Activated naive CD4-positive, alpha-beta T cell treated with anti-CD3 and anti-CD28 coated beads for 36 hours (primary cell): ENCODE measurements around the gene HEXD. TPM values are rescaled to one million over a fixed set of nuclear protein-coding genes. Genes with fewer than 3 reads are reported as not detected.
"Not testable (repeated sequence)": the region's sequence is repeated elsewhere in the genome, so short reads cannot be mapped to it uniquely, and the experiment has no call there.

Experiments used
- CTCF ChIA-PET: fragments of 350-600 bp; sonication (Branson Sonifier 250); formaldehyde crosslinking; loops from one replicate; lab custom pipeline; 2021; ENCODE audit warnings: antibody characterized with exemption; lab: Charles Lee
- DNase-seq: peaks from one replicate; pipeline ENCODE4 v3.0.0-alpha.2; 2020
- H3K27ac Mint-ChIP-seq: one replicate; pipeline ENCODE4 v1.8.0; 2021; ENCODE audit warnings: mild to moderate bottlenecking, mixed read lengths
- H3K27me3 Mint-ChIP-seq: one replicate; pipeline ENCODE4 v1.8.0; 2021; ENCODE audit warnings: low read depth, mixed read lengths
- H3K36me3 Mint-ChIP-seq: one replicate; pipeline ENCODE4 v1.8.0; 2021; ENCODE audit warnings: low read depth, mixed read lengths
- H3K4me1 Mint-ChIP-seq: one replicate; pipeline ENCODE4 v1.8.0; 2021; ENCODE audit warnings: low read depth, mixed read lengths
- H3K4me3 Mint-ChIP-seq: one replicate; pipeline ENCODE4 v1.8.0; 2021; ENCODE audit warnings: mild to moderate bottlenecking, moderate library complexity, mixed read lengths
- H3K9me3 Mint-ChIP-seq: one replicate; pipeline ENCODE4 v1.8.0; 2021; ENCODE audit warnings: mixed read lengths
- intact Hi-C: fragments of 100-400 bp; cut with micrococcal nuclease; formaldehyde crosslinking; loops from one replicate; pipeline ENCODE4 v1.15.1; 2023
- total RNA-seq, 2 experiments: library from RNA; stranded (reverse); gene quantifications; one replicate each; pipeline ENCODE4 v1.2.3, GENCODE V29; 2021

The HEXD gene
- total RNA-seq, 2 experiments from 2014 or later, result 22.4 to 26.3 TPM

GRCh38 chr17:82406131-82406671 lies 11.9 kb upstream of the HEXD start:
- Mint-ChIP-seq H3K9me3 (no peaks in the 10 kb centered on the region), H3K4me3 (no peak overlapping the region), H3K4me1 (peaks cover 7% of the 10 kb centered on the region), H3K27ac (no peak overlapping the region), H3K36me3 (peaks cover 23% of the 10 kb centered on the region), H3K27me3 (no peaks in the 10 kb centered on the region)
- intact Hi-C loops, result no loop called here
- DNase-seq, result no peak
- CTCF ChIA-PET, result interaction anchor here (1.6 kb wide), 1 partner anchor 56 kb away, joined by 3 read pairs; no protein-coding TSS in a partner anchor

GRCh38 chr17:82407255-82407654 lies 10.9 kb upstream of the HEXD start:
- DNase-seq, result no peak
- Mint-ChIP-seq H3K27me3 (no peaks in the 10 kb centered on the region), H3K4me3 (no peak overlapping the region), H3K36me3 (peaks cover 18% of the 10 kb centered on the region), H3K9me3 (no peaks in the 10 kb centered on the region), H3K4me1 (no peaks in the 10 kb centered on the region), H3K27ac (no peak overlapping the region)
- intact Hi-C loops, result no loop called here
- CTCF ChIA-PET, result interaction anchor here (1.0 to 1.6 kb wide), 2 partner anchors 11 to 57 kb away, joined by 3 read pairs; partner anchors contain the start of gene HEXD

GRCh38 chr17:82408288-82408937 lies 9.7 kb upstream of the HEXD start:
- CTCF ChIA-PET, result no interaction called here
- Mint-ChIP-seq H3K9me3 (no peaks in the 10 kb centered on the region), H3K36me3 (peaks cover 15% of the 10 kb centered on the region), H3K4me3 (no peak overlapping the region), H3K4me1 (no peaks in the 10 kb centered on the region), H3K27me3 (no peaks in the 10 kb centered on the region), H3K27ac (no peak overlapping the region)
- no peak for DNase-seq
- intact Hi-C loops, result no loop called here

GRCh38 chr17:82408938-82409318 lies 9.2 kb upstream of the HEXD start:
- Mint-ChIP-seq H3K4me3 (no peak overlapping the region), H3K27me3 (no peaks in the 10 kb centered on the region), H3K4me1 (no peaks in the 10 kb centered on the region), H3K27ac (no peak overlapping the region), H3K36me3 (peaks cover 12% of the 10 kb centered on the region), H3K9me3 (no peaks in the 10 kb centered on the region)
- CTCF ChIA-PET, result no interaction called here
- DNase-seq, result no peak
- intact Hi-C loops, result no loop called here

GRCh38 chr17:82410014-82410716 lies 8.0 kb upstream of the HEXD start:
- peaks cover 7% of the 10 kb centered on the region for H3K4me1 Mint-ChIP-seq
- no peaks in the 10 kb centered on the region for H3K9me3 Mint-ChIP-seq
- no peak overlapping the region for H3K4me3 Mint-ChIP-seq
- CTCF ChIA-PET, result interaction anchor here (0.6 to 0.9 kb wide), 4 partner anchors 15 to 256 kb away, joined by 3 to 6 read pairs (median 5); no protein-coding TSS in a partner anchor
- intact Hi-C loops, result no loop called here
- no peaks in the 10 kb centered on the region for H3K27me3 Mint-ChIP-seq
- no peak for DNase-seq
- H3K36me3 Mint-ChIP-seq, result peaks cover 13% of the 10 kb centered on the region
- H3K27ac Mint-ChIP-seq, result no peak overlapping the region

- Mint-ChIP-seq H3K27me3 (no peaks in the 10 kb centered on the region), H3K36me3 (peaks cover 12% of the 10 kb centered on the region), H3K4me3 (no peak overlapping the region), H3K4me1 (peaks cover 14% of the 10 kb centered on the region), H3K27ac (no peak overlapping the region), H3K9me3 (no peaks in the 10 kb centered on the region)
- intact Hi-C loops, result no loop called here
- CTCF ChIA-PET, result no interaction called here
- no peak for DNase-seq
Measured at GRCh38 chr17:82411396-82412053, 6.6 kb upstream of the HEXD start.

- H3K27ac Mint-ChIP-seq, H3K9me3 Mint-ChIP-seq, H3K4me3 Mint-ChIP-seq, DNase-seq, H3K27me3 Mint-ChIP-seq, CTCF ChIA-PET, intact Hi-C loops: not testable (repeated sequence)
- H3K4me1 Mint-ChIP-seq, result peaks cover 14% of the 10 kb centered on the region
- H3K36me3 Mint-ChIP-seq, result peaks cover 12% of the 10 kb centered on the region
Measured at GRCh38 chr17:82412081-82412480, 6.1 kb upstream of the HEXD start.

GRCh38 chr17:82412535-82413520 lies 5.3 kb upstream of the HEXD start:
- no peak for DNase-seq
- intact Hi-C loops, result no loop called here
- CTCF ChIA-PET, result no interaction called here

GRCh38 chr17:82414548-82415281 lies 3.4 kb upstream of the HEXD start:
- Mint-ChIP-seq H3K27me3 (no peaks in the 10 kb centered on the region), H3K27ac (no peak overlapping the region), H3K9me3 (no peaks in the 10 kb centered on the region), H3K4me1 (peaks cover 24% of the 10 kb centered on the region), H3K36me3 (peaks cover 7% of the 10 kb centered on the region), H3K4me3 (no peak overlapping the region)
- intact Hi-C loops, result loop anchor here (1.0 kb wide), 3 partner anchors 62 to 384 kb away; no protein-coding TSS in a partner anchor
- peak; percentile 89 for DNase-seq
- CTCF ChIA-PET, result interaction anchor here (0.6 to 2.2 kb wide), 7 partner anchors 12 to 118 kb away, joined by 3 to 5 read pairs (median 3); no protein-coding TSS in a partner anchor

More at GRCh38 chr17:82412535-82413520, 5.3 kb upstream of the HEXD start:
- peaks cover 10% of the 10 kb centered on the region for H3K36me3 Mint-ChIP-seq
- no peak overlapping the region for H3K27ac Mint-ChIP-seq
- H3K9me3 Mint-ChIP-seq, result no peaks in the 10 kb centered on the region
- no peaks in the 10 kb centered on the region for H3K27me3 Mint-ChIP-seq
- no peak overlapping the region for H3K4me3 Mint-ChIP-seq
- H3K4me1 Mint-ChIP-seq, result peaks cover 17% of the 10 kb centered on the region

GRCh38 chr17:82415336-82415735 lies 2.8 kb upstream of the HEXD start:
- intact Hi-C loops, result no loop called here
- Mint-ChIP-seq H3K27me3 (no peaks in the 10 kb centered on the region), H3K27ac (no peak overlapping the region), H3K4me1 (peaks cover 30% of the 10 kb centered on the region), H3K4me3 (no peak overlapping the region), H3K36me3 (peaks cover 8% of the 10 kb centered on the region), H3K9me3 (no peaks in the 10 kb centered on the region)
- DNase-seq, result no peak
- CTCF ChIA-PET, result interaction anchor here (0.6 to 2.2 kb wide), 3 partner anchors 12 to 66 kb away, joined by 3 to 5 read pairs (median 4); no protein-coding TSS in a partner anchor

- CTCF ChIA-PET, result interaction anchor here (2.1 to 2.2 kb wide), 2 partner anchors 63 to 65 kb away, joined by 5 to 19 read pairs; no protein-coding TSS in a partner anchor
Measured at GRCh38 chr17:82415786-82416185, 2.4 kb upstream of the HEXD start.

More at GRCh38 chr17:82415786-82416185, 2.4 kb upstream of the HEXD start:
- Mint-ChIP-seq H3K36me3 (peaks cover 8% of the 10 kb centered on the region), H3K4me1 (peaks cover 30% of the 10 kb centered on the region), H3K9me3 (no peaks in the 10 kb centered on the region), H3K27ac (no peak overlapping the region), H3K27me3 (no peaks in the 10 kb centered on the region), H3K4me3 (no peak overlapping the region)
- no peak for DNase-seq
- intact Hi-C loops, result no loop called here
